Memory B cell (primary cell): Measurements from ENCODE around the gene IGFBPL1.
"Not testable (repeated sequence)": the region's sequence is repeated elsewhere in the genome, so short reads cannot be mapped to it uniquely, and the experiment has no call there.

Experiments used
- ATAC-seq: fragments of 150-1000 bp; cut with Tn5 transposase; 2 replicates; pipeline ENCODE4 v1.10.0; 2021; ENCODE audit warnings: low read depth, mild to moderate bottlenecking, moderate library complexity
- DNase-seq, 2 donors: peaks; one replicate each; pipeline ENCODE4 v3.0.0; 2022; ENCODE audit warnings: low spot score in 2 of 2
- H3K27ac Mint-ChIP-seq: one replicate; pipeline ENCODE4 v1.8.0; 2022; ENCODE audit warnings: mild to moderate bottlenecking, moderate library complexity, mixed read lengths
- H3K27me3 Mint-ChIP-seq: one replicate; pipeline ENCODE4 v1.8.0; 2022; ENCODE audit warnings: mixed read lengths
- H3K36me3 Mint-ChIP-seq: one replicate; pipeline ENCODE4 v1.8.0; 2022; ENCODE audit warnings: mild to moderate bottlenecking, mixed read lengths
- H3K4me1 Mint-ChIP-seq: one replicate; pipeline ENCODE4 v1.8.0; 2022; ENCODE audit warnings: mixed read lengths
- H3K4me3 Mint-ChIP-seq: one replicate; pipeline ENCODE4 v1.8.0; 2022; ENCODE audit warnings: mild to moderate bottlenecking, moderate library complexity, mixed read lengths
- H3K9me3 Mint-ChIP-seq: one replicate; pipeline ENCODE4 v1.8.0; 2022; ENCODE audit warnings: mixed read lengths

IGFBPL1 gene, protein sequence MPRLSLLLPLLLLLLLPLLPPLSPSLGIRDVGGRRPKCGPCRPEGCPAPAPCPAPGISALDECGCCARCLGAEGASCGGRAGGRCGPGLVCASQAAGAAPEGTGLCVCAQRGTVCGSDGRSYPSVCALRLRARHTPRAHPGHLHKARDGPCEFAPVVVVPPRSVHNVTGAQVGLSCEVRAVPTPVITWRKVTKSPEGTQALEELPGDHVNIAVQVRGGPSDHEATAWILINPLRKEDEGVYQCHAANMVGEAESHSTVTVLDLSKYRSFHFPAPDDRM

DNA sequence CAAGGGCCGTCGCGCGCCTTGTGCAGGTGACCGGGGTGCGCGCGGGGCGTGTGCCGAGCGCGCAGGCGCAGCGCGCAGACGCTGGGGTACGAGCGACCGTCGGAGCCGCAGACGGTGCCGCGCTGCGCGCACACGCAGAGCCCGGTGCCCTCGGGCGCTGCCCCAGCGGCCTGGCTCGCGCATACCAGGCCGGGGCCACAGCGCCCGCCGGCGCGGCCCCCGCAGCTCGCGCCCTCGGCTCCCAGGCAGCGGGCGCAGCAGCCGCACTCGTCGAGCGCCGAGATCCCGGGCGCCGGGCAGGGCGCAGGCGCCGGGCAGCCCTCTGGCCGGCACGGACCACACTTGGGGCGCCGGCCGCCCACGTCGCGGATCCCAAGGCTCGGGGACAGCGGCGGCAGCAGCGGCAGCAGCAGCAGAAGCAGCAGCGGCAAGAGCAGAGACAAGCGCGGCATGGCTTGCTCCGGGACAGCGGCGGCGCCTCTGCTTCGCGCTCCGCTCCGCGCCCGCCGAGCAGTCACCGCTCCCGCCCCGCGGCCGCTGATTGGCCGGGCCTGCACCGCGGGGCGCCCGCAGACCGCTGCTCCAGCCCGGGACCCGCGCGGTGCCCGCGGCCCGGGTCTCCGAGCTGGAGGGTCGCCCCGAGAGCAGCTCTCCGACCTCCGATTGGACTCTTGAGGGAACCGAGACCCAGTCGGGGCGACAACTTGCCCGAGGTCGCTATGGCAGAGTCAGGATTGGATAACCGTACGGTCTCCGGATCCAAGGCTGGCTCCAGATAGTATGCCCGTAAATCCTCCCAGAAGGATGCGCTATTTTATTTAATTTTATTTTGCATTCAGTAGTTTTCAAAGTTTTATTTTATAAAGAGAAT is at the start of gene IGFBPL1:
Gene IGFBPL1, minus strand, starts transcription at position 482 of the 871 bp plus-strand sequence. Its CDS starts 30 bp downstream, at position 452.
- ATAC-seq (no peak), DNase-seq (no peak)
- Mint-ChIP-seq H3K9me3 (no peaks in the 10 kb centered on the region), H3K4me1 (peaks cover 3% of the 10 kb centered on the region), H3K27ac (no peak within 1 kb of the TSS), H3K4me3 (no peak within 1 kb of the TSS), H3K27me3 (peaks cover 27% of the 10 kb centered on the region), H3K36me3 (no peaks in the 10 kb centered on the region)

DNA sequence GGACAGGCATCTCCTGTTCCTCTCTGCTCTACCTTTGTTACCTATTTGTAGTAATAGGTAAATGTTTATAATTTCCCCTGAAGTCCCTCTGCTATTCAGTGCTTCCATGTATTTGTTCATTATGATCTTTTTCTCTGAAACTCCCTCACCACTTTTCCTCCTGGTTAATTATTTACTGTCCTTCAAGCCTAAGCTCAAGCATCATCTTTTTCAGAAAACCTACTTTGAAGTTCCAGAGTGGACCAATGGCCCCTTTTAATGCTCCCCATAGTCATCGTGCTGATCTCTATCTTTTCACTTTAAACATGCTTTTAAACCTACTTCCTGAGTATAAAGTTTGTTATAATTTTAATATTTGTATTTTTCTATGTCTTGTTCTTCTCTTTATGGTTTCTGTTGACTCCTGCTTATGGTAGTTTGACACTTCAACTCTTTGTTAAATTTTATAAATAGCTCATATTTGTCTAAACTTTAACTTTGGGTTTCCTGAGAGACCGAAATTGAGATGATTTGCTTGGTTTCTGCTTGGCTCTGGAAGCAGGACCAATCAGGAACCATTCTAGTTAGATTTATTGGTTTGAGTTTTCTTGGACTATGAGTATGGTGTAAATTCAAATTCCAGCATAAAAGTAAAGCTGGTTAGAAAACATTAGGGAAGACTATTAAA is 48.5 kb upstream of the IGFBPL1 start:
- H3K4me3 Mint-ChIP-seq, H3K4me1 Mint-ChIP-seq: not testable (repeated sequence)

DNA sequence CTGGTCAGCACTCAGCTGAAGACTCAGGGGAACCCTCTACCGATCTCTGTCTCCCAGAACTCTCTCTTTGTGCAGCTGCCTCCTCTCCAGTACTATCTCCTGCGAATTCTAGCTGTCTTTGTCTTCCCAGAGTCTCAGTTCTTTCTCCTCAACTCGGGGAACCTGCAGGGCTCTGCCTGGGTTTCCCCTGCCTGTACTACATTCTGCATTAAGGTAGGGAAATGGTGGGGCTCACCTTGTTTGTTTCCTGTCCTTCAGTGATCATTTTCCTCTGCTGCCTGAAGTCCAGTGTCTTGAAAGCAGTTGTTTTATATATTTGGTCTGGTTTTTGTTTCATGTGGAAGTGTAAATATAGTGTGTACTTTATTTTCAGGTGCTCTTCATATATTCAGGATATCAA is 43.1 kb upstream of the IGFBPL1 start:
- H3K27me3 Mint-ChIP-seq, result peaks cover 13% of the 10 kb centered on the region
- no peaks in the 10 kb centered on the region for H3K36me3 Mint-ChIP-seq
- DNase-seq (no peak), ATAC-seq (no peak)
- no peak overlapping the region for H3K27ac Mint-ChIP-seq
- H3K4me1 Mint-ChIP-seq, result no peaks in the 10 kb centered on the region
- peaks cover 1% of the 10 kb centered on the region for H3K9me3 Mint-ChIP-seq
- no peak overlapping the region for H3K4me3 Mint-ChIP-seq

More for the DNA sequence above, 48.5 kb upstream of the IGFBPL1 start:
- not testable (repeated sequence) for DNase-seq, H3K27ac Mint-ChIP-seq, ATAC-seq, H3K36me3 Mint-ChIP-seq
- Mint-ChIP-seq H3K9me3 (peaks cover 10% of the 10 kb centered on the region), H3K27me3 (peaks cover 16% of the 10 kb centered on the region)

DNA sequence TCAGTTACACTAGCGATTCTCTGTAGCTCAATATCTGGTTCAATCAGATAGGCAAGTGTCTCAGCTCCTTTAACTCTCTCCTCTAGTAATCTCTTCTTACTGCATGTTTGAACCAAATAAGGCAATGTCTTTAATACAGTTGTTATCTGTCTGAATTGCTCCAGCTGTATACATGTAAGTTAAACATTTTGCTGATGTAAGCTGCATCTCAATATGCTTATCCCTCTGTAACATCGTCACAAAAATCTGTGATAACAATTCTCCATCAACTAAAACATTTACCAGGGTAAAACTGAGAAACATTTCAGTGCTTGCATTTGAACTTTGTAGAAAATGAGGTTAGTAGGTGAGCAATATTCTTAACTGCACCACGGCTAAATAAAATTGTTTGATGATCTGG is 29.6 kb upstream of the IGFBPL1 start:
- Mint-ChIP-seq H3K4me1 (no peaks in the 10 kb centered on the region), H3K4me3 (no peak overlapping the region), H3K27ac (no peak overlapping the region), H3K27me3 (peaks cover 14% of the 10 kb centered on the region), H3K36me3 (peaks cover 1% of the 10 kb centered on the region), H3K9me3 (peaks cover 11% of the 10 kb centered on the region)
- DNase-seq (no peak), ATAC-seq (no peak)

DNA sequence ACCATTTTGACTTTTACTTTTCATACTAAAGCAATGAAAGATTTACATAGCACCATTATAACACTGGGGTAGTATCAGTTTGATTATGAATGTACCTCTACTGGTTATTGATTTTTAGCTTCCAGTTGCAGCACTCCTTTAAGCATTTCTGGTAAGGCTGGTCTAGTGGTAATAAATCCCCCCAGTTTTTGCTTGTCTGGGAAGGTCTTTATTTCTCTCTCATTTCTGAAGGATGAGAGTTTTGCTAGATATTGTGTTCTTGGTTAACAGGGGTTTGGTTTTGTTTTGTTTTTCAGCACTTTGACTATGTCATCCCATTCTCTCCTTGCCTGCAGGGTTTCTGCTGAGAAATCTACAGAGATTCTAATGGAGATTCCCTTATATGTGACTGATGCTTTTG is 26.9 kb upstream of the IGFBPL1 start:
- H3K4me3 Mint-ChIP-seq, result no peak overlapping the region
- H3K36me3 Mint-ChIP-seq, result peaks cover 1% of the 10 kb centered on the region
- no peak overlapping the region for H3K27ac Mint-ChIP-seq
- no peak for ATAC-seq
- H3K4me1 Mint-ChIP-seq, result no peaks in the 10 kb centered on the region
- peaks cover 12% of the 10 kb centered on the region for H3K9me3 Mint-ChIP-seq
- H3K27me3 Mint-ChIP-seq, result peaks cover 15% of the 10 kb centered on the region
- no peak for DNase-seq

DNA sequence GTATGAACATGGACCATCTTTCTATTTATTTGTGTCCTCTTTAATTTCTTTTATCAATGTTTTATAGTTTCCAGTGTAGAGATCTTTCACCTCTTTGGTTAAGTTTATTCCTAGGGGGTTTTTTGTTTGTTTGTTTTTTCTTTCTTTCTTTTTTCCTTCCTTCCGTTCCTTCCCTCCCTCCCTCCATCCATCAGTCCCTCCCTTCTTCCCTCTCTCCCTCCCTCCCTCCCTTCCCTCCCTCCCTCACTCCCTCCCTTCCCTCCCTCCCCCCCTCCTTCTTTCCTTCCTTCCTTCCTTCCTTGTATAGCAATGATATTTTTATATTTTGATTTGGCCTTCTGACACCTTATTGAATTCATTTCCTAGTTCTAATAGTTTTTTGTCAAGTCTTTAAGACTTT is 23.4 kb upstream of the IGFBPL1 start:
- Mint-ChIP-seq H3K9me3 (peaks cover 9% of the 10 kb centered on the region), H3K4me3 (no peak overlapping the region), H3K4me1 (peaks cover 6% of the 10 kb centered on the region), H3K27ac (no peak overlapping the region), H3K27me3 (peaks cover 12% of the 10 kb centered on the region), H3K36me3 (peaks cover 1% of the 10 kb centered on the region)
- DNase-seq (no peak), ATAC-seq (no peak)

DNA sequence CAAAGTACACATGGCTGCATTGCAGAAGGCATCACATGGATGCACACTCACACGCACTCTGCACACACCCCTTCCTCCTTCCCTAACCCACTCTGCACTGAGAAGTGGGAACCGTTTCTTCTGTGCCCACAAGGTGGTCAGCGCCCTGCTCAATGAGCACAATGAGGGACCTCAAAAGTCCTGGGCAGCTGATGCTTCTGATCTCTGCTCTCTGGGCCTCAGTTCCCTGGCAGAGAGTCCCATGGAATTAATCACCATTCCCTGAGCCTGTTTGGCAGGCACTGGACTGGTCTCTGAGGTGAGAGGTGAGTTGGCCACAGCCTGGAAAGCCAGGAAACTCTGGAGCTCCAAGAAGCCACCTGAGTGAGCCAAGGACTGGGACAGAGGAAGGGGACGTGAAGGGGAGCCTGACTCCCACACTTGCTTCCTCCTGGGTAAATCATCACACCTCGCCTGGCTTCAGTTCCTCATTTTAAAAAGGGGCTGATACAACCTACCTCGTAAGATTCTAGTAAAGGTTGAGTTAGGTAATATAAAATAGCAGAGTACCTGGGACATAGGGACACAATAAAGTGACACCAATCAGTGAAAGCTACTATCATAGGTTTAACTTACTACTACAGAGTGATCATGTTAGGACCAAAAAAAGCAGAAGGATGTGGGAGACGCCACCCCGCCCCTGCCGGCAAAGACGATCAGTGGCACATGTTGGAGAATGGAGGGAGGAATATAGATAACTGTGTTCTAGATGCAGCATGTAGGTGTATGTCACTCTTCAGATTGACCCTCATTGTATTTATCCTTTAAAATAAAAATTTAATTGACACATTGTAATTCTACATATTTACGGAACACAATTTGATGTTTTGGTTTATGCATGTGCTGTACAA is 21.1 kb upstream of the IGFBPL1 start:
- H3K27me3 Mint-ChIP-seq, result peaks cover 16% of the 10 kb centered on the region
- no peak overlapping the region for H3K27ac Mint-ChIP-seq
- ATAC-seq (peak; percentile 70), DNase-seq (no peak)
- no peaks in the 10 kb centered on the region for H3K36me3 Mint-ChIP-seq
- H3K4me3 Mint-ChIP-seq, result no peak overlapping the region
- H3K9me3 Mint-ChIP-seq, result peaks cover 3% of the 10 kb centered on the region
- H3K4me1 Mint-ChIP-seq, result peaks cover 7% of the 10 kb centered on the region

DNA sequence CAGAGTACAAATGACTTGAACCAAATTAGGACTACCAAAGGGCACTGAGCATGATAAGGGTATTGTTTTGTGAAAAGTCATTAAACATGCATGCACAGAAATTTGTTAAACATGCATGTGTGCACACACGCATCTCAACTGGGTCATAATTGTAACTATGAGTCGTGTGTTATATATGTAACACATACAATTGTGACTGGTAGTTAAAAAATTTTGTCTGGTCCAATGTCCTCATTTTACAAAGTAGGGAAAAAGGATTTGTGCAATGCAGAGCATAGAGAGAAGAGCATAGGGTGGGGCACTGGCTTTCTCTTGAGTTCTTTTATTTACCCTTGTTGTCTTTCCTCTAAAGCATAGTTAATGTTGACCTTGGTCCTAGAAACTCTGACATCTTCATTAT is 19.3 kb upstream of the IGFBPL1 start:
- Mint-ChIP-seq H3K27me3 (peaks cover 19% of the 10 kb centered on the region), H3K36me3 (no peaks in the 10 kb centered on the region), H3K4me3 (no peak overlapping the region), H3K4me1 (peaks cover 10% of the 10 kb centered on the region), H3K27ac (no peak overlapping the region), H3K9me3 (peaks cover 2% of the 10 kb centered on the region)
- no peak for ATAC-seq
- DNase-seq, result no peak

DNA sequence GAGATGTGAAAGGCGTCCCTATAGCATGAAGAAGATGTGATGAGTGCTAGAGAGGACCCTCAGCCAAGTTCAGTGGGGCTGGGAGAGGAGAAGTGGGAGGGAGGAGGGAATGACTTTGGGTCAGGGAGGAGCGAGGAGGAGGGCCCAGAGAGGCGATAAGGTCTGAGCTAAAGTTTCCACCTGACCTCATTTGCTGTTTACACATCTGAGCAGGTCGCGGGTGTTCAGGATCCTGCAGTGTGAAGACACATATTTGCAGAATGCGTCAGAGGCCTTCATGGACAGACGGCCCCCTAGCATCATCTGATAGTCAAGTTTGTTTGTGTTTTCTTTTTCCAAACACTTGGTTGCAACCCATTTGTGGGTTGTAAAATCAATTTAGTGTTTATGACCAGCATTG is 18.9 kb upstream of the IGFBPL1 start:
- H3K36me3 Mint-ChIP-seq, result no peaks in the 10 kb centered on the region
- H3K4me3 Mint-ChIP-seq, result no peak overlapping the region
- peaks cover 19% of the 10 kb centered on the region for H3K27me3 Mint-ChIP-seq
- ATAC-seq, result no peak
- DNase-seq, result no peak
- H3K9me3 Mint-ChIP-seq, result peaks cover 2% of the 10 kb centered on the region
- no peak overlapping the region for H3K27ac Mint-ChIP-seq
- peaks cover 10% of the 10 kb centered on the region for H3K4me1 Mint-ChIP-seq

DNA sequence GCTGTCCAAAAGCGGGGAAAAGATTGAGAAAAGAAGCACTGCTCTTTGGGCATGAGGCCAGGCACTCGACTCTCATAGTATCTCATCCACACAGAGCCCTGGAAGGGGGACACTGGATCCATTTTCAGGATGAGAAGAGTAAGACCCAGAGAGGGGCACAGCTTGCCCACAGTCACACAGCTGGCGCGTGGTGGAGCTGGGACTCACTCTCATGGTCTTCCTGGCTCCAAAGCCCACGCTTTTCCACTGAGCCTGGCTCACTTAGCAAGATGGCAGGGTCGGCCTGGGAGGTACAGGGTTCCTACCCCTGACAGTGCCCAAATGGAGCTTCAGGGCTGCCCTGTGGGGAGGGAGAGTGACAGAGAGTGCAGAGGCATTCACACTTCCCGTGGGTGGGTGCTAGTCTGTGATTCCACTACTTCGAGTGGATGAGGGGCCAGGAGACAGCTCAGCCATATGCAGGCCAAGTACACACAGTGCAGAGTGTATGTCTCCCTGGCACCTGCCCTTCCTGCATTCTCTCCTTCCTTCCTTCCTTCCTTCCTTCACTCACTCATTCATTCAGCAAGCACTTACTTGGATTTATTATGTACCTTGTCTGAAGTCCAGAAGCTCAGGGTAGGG is 18.3 kb upstream of the IGFBPL1 start:
- ATAC-seq, result no peak
- Mint-ChIP-seq H3K4me3 (no peak overlapping the region), H3K36me3 (no peaks in the 10 kb centered on the region), H3K9me3 (peaks cover 2% of the 10 kb centered on the region), H3K27ac (no peak overlapping the region), H3K27me3 (peaks cover 21% of the 10 kb centered on the region), H3K4me1 (peaks cover 10% of the 10 kb centered on the region)
- no peak for DNase-seq

DNA sequence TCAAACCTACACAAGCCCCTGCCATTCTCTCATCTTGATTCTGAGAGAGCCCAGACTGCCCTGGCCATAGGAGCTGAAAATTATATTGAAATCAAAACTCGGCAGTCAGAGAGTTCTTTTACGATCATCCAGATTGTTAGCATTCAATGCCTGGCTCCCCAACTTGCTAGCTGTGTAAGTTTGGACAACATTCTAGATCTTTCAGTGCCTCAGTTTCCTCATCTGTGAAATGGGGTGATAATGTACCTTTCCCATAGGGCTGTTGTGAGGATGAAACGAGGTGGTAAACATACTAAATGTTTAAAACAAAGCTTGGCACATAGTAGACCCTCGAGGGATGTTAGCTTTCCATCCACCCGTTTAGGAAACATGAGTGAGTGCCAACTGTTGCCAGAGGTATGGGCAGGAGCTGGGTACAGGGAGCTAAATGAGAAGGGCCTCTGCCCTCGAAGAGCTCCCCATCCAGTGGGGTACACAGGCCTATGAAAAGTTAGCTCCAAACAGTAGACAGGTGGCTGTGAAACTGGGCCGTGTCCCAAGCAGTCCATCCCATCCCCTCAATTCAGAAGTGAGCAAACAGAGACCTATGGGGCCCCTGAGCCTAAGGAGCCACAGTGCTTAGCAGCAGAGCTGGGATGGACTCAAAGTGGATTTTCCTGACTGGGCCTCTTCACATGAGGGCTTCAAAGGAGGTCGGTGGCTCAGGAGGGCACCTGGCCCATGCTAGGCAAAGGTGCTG is 17.3 kb upstream of the IGFBPL1 start:
- Mint-ChIP-seq H3K36me3 (no peaks in the 10 kb centered on the region), H3K4me1 (peaks cover 10% of the 10 kb centered on the region), H3K9me3 (peaks cover 2% of the 10 kb centered on the region), H3K27ac (no peak overlapping the region), H3K27me3 (peaks cover 25% of the 10 kb centered on the region), H3K4me3 (no peak overlapping the region)
- DNase-seq (no peak), ATAC-seq (no peak)

DNA sequence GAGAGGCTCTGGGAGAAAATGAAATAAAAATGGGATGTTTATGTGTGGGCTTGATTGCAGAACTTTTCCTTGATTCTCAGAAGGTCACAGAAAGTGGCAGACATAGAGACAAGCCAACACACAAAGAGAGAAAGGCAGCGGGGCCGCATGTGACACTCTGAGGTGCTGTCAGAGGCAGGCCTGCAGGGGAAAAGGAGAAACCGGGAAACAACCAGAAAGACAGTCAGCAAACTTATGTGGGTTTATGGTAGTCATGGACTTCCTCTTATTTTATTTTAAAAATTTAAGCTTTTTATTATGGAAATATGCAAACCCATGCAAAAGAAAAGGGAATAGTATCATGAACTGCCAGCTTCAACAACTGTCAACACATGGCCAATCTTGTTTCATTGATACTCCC is 16.3 kb upstream of the IGFBPL1 start:
- peaks cover 25% of the 10 kb centered on the region for H3K27me3 Mint-ChIP-seq
- no peak for ATAC-seq
- H3K27ac Mint-ChIP-seq, result no peak overlapping the region
- peaks cover 8% of the 10 kb centered on the region for H3K4me1 Mint-ChIP-seq
- no peak overlapping the region for H3K4me3 Mint-ChIP-seq
- no peaks in the 10 kb centered on the region for H3K9me3 Mint-ChIP-seq
- DNase-seq, result no peak
- no peaks in the 10 kb centered on the region for H3K36me3 Mint-ChIP-seq

DNA sequence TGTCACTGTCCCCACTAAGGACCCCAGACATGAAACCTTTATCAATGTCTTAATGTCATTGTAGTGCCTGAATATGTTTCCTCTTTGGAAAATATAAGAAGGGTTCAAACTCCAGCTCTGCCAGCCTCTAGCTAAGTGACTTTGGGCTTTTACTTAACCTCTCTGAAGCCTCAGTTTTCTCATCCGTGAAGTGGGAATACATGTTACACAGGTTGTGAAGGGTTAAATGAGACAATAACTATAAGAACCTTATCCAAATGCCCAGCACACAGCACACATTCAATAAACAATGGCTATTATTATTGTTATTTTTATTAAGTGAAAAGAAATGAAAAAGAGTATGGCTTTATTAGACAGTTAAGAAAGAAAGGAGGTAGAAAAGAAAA is 15.7 kb upstream of the IGFBPL1 start:
- ATAC-seq (no peak), DNase-seq (no peak)
- no peak overlapping the region for H3K27ac Mint-ChIP-seq
- no peaks in the 10 kb centered on the region for H3K36me3 Mint-ChIP-seq
- H3K4me1 Mint-ChIP-seq, result peaks cover 4% of the 10 kb centered on the region
- no peaks in the 10 kb centered on the region for H3K9me3 Mint-ChIP-seq
- peaks cover 25% of the 10 kb centered on the region for H3K27me3 Mint-ChIP-seq
- no peak overlapping the region for H3K4me3 Mint-ChIP-seq
